HG03558 (cell line): ENCODE measurements around the gene PCOLCE2.

ENCODE experiments used
- ATAC-seq: cut with Tn5 transposase; IDR thresholded peaks from one replicate; pipeline ENCODE4 v1.9.1; 2021; ENCODE audit warnings: moderate number of reproducible peaks; ENCODE audit not compliant: unreplicated experiment; ENCODE audit errors: extremely low read depth

Gene PCOLCE2

GRCh38 chr3:142819179-142819578 lies 69.7 kb downstream of the PCOLCE2 start:
- ATAC-seq: no peak

- no peak for ATAC-seq
Measured at GRCh38 chr3:142818651-142819050, 70.2 kb downstream of the PCOLCE2 start.

- no peak for ATAC-seq
Measured at GRCh38 chr3:142817897-142818296, 71.0 kb downstream of the PCOLCE2 start.

- ATAC-seq: no peak
Measured at GRCh38 chr3:142817356-142817755, 71.5 kb downstream of the PCOLCE2 start.

- ATAC-seq: no peak
Measured at GRCh38 chr3:142815803-142816202, 73.1 kb downstream of the PCOLCE2 start.

- ATAC-seq: no peak
Measured at GRCh38 chr3:142809259-142809658, 79.6 kb downstream of the PCOLCE2 start.

- ATAC-seq: no peak
Measured at GRCh38 chr3:142808103-142808917, 80.6 kb downstream of the PCOLCE2 start.

GRCh38 chr3:142802891-142803290 lies 86.0 kb downstream of the PCOLCE2 start:
- no peak for ATAC-seq

GRCh38 chr3:142801746-142802145 lies 87.1 kb downstream of the PCOLCE2 start:
- no peak for ATAC-seq

GRCh38 chr3:142796823-142797222 lies 92.1 kb downstream of the PCOLCE2 start:
- ATAC-seq: no peak

- ATAC-seq: no peak
Measured at GRCh38 chr3:142795332-142795731, 93.6 kb downstream of the PCOLCE2 start.

GRCh38 chr3:142794508-142794907 lies 94.4 kb downstream of the PCOLCE2 start:
- ATAC-seq: no peak

GRCh38 chr3:142787719-142788118 lies 101.2 kb downstream of the PCOLCE2 start:
- no peak for ATAC-seq

- ATAC-seq: no peak
Measured at GRCh38 chr3:142785996-142786395, 102.9 kb downstream of the PCOLCE2 start.

GRCh38 chr3:142784228-142784627 lies 104.7 kb downstream of the PCOLCE2 start:
- no peak for ATAC-seq

- no peak for ATAC-seq
Measured at GRCh38 chr3:142782616-142783015, 106.3 kb downstream of the PCOLCE2 start.

- no peak for ATAC-seq
Measured at GRCh38 chr3:142779591-142779990, 109.3 kb downstream of the PCOLCE2 start.

- ATAC-seq: no peak
Measured at GRCh38 chr3:142778541-142778940, 110.3 kb downstream of the PCOLCE2 start.

GRCh38 chr3:142777927-142778326 lies 111.0 kb downstream of the PCOLCE2 start:
- ATAC-seq: no peak

GRCh38 chr3:142768338-142768737 lies 120.5 kb downstream of the PCOLCE2 start:
- no peak for ATAC-seq
